Nephron (organoid): ENCODE data around the gene ATP2B3.
A peak's percentile ranks its signal among the peaks of the same experiment; 100 is the strongest.

ENCODE experiments used
- H3K27ac Mint-ChIP-seq, 3 experiments: 2 replicates each; pipeline ENCODE4 v1.8.0; 2020; ENCODE audit warnings: mixed read lengths in 3 of 3, mild to moderate bottlenecking in 2 of 3, moderate library complexity in 1 of 3
- H3K27me3 Mint-ChIP-seq: 2 replicates; pipeline ENCODE4 v1.8.0; 2021; ENCODE audit warnings: low read depth, mild to moderate bottlenecking, moderate library complexity, mixed read lengths
- H3K36me3 Mint-ChIP-seq: 2 replicates; pipeline ENCODE4 v1.8.0; 2020; ENCODE audit warnings: low read depth, mixed read lengths
- H3K4me1 Mint-ChIP-seq: 2 replicates; pipeline ENCODE4 v1.8.0; 2020; ENCODE audit warnings: mixed read lengths
- H3K4me3 Mint-ChIP-seq, 3 experiments: 2 replicates each; pipeline ENCODE4 v1.8.0; 2020; ENCODE audit warnings: mild to moderate bottlenecking in 3 of 3, mixed read lengths in 3 of 3, moderate library complexity in 2 of 3
- H3K9me3 Mint-ChIP-seq: 2 replicates; pipeline ENCODE4 v1.8.0; 2020; ENCODE audit warnings: mixed read lengths
- CTCF ChIP-seq, 3 experiments: fragments of 200-600 bp; sonication (generic); IDR thresholded peaks; one replicate each; pipeline ENCODE4 v1.5.0; 2021; ENCODE audit warnings: antibody characterized with exemption in 3 of 3; ENCODE audit not compliant: unreplicated experiment in 3 of 3

ATP2B3 gene

GRCh38 chrX:153504445-153505016 is 12.9 kb upstream of the ATP2B3 start:
- Mint-ChIP-seq H3K27ac (peak overlapping the region in 1 of 3 experiments; percentile 47), H3K9me3 (peaks cover 14% of the 10 kb centered on the region), H3K4me1 (peaks cover 14% of the 10 kb centered on the region), H3K27me3 (no peaks in the 10 kb centered on the region), H3K4me3 (no peak overlapping the region), H3K36me3 (peaks cover 8% of the 10 kb centered on the region)
- TF ChIP-seq CTCF (IDR thresholded peaks at IDR 0.05; ENCODE audit: unreplicated experiment in 3 of 3), result no peak

- Mint-ChIP-seq H3K36me3 (peaks cover 8% of the 10 kb centered on the region), H3K9me3 (peaks cover 14% of the 10 kb centered on the region), H3K4me1 (peaks cover 12% of the 10 kb centered on the region), H3K4me3 (no peak overlapping the region), H3K27ac (no peak overlapping the region), H3K27me3 (no peaks in the 10 kb centered on the region)
- no peak for TF ChIP-seq CTCF (IDR thresholded peaks at IDR 0.05; ENCODE audit: unreplicated experiment in 3 of 3)
Observed at GRCh38 chrX:153505361-153505760, 12.1 kb upstream of the ATP2B3 start.

- peaks cover 5% of the 10 kb centered on the region for H3K4me1 Mint-ChIP-seq
- H3K27me3 Mint-ChIP-seq, result peaks cover 4% of the 10 kb centered on the region
- H3K9me3 Mint-ChIP-seq, result peaks cover 9% of the 10 kb centered on the region
- H3K4me3 Mint-ChIP-seq, result peak overlapping the region in 1 of 3 experiments; percentile 40
- no peaks in the 10 kb centered on the region for H3K36me3 Mint-ChIP-seq
- H3K27ac Mint-ChIP-seq, result no peak overlapping the region
- peak; percentile 73 to 82 (median 77) for TF ChIP-seq CTCF (IDR thresholded peaks at IDR 0.05; ENCODE audit: unreplicated experiment in 3 of 3)
Observed at GRCh38 chrX:153507484-153508178, 9.8 kb upstream of the ATP2B3 start.

- Mint-ChIP-seq H3K4me3 (no peak overlapping the region), H3K36me3 (no peaks in the 10 kb centered on the region), H3K4me1 (peaks cover 5% of the 10 kb centered on the region), H3K9me3 (peaks cover 9% of the 10 kb centered on the region), H3K27me3 (peaks cover 4% of the 10 kb centered on the region), H3K27ac (no peak overlapping the region)
- TF ChIP-seq CTCF (IDR thresholded peaks at IDR 0.05; ENCODE audit: unreplicated experiment in 3 of 3), result no peak
Observed at GRCh38 chrX:153509592-153509991, 7.8 kb upstream of the ATP2B3 start.

GRCh38 chrX:153510383-153510782 is 7.1 kb upstream of the ATP2B3 start:
- Mint-ChIP-seq H3K27ac (no peak overlapping the region), H3K36me3 (no peaks in the 10 kb centered on the region), H3K27me3 (peaks cover 4% of the 10 kb centered on the region), H3K9me3 (peaks cover 9% of the 10 kb centered on the region), H3K4me1 (peaks cover 5% of the 10 kb centered on the region), H3K4me3 (no peak overlapping the region)
- no peak for TF ChIP-seq CTCF (IDR thresholded peaks at IDR 0.05; ENCODE audit: unreplicated experiment in 3 of 3)
